DMS153 treated with DMSO at 0.1 percent for 48 hours (cell line): Measurements from ENCODE around the gene GSS.
A peak's percentile ranks its signal among the peaks of the same experiment; 100 is the strongest.

Source experiments
- DNase-seq: peaks from one replicate; lab custom pipeline; 2025; ENCODE audit not compliant: unreplicated experiment; lab: John Stamatoyannopoulos, UW

Gene GSS

DNA sequence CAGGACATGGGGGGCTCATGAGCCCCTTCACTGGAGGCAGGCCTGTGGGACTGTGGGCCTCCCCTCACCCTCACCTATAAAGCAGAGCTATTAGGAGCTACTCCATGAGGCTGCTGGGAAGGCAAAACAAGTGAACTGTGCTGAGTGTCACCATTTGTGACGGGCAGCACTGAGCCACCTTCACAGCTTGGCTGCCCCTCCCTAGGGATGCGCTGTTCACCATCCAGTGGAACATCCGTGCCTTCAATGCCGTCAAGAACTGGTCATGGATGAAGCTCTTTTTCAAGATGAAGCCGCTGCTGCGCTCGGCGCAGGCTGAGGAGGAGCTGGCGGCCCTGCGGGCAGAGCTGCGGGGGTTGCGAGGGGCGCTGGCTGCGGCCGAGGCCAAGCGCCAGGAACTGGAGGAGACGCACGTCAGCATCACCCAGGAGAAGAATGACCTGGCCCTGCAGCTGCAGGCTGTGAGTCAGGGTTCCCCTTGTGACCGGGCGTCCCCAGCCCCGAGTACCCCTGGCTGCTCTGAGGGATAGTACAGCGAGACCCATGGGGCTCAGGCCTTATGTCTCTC, 38.4 kb upstream of the GSS start:
- no peak for DNase-seq

DNA sequence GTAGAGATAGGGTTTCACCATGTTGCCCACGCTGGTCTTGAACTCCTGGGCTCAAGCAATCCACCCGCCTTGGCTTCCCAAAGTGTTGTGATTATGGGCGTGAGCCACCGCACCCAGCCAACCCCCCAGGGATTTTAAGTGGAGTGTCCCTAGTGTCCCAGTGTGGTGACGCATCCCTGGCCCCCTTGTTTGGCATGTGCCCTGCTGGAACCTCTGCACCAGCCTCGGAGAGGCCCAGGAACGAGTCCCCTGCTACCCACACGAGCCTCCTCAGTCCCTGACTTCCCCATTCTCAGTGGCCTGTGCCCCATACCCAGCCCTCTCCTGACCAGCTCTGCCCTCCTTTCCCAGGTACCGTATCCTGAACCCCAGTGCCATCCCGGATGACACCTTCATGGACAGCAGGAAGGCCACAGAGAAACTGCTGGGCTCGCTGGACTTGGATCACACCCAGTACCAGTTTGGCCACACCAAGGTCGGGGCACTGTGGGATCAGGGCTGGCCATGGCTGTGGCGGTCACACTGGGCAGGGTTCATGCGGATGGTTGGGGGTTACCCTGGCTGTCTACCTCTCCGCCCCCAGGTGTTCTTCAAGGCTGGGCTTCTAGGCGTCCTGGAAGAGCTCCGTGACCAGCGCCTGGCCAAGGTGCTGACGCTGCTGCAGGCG, 37.3 kb upstream of the GSS start:
- no peak for DNase-seq

DNA sequence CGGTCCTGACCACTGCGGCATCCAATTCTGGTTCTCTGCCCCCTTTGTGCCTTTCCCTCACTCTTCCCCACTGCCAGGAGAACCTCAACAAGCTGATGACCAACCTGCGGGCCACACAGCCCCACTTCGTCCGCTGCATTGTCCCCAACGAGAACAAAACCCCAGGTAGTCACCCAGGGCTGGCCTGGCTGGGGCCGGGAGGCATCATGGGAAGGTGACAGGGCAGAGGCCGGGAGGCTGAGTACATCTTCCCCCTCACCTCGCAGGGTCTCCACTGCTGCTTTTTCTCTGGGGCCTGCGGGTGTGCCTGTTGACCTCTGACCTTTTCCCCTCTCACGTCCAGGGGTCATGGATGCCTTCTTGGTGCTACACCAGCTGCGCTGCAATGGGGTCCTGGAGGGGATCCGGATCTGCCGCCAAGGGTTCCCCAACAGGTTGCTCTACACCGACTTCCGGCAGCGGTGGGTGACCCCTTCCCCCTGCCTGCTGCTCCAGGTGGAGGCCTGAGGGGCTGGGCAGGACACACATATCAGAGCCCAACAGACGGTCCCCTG, 35.1 kb upstream of the GSS start:
- no peak for DNase-seq

DNA sequence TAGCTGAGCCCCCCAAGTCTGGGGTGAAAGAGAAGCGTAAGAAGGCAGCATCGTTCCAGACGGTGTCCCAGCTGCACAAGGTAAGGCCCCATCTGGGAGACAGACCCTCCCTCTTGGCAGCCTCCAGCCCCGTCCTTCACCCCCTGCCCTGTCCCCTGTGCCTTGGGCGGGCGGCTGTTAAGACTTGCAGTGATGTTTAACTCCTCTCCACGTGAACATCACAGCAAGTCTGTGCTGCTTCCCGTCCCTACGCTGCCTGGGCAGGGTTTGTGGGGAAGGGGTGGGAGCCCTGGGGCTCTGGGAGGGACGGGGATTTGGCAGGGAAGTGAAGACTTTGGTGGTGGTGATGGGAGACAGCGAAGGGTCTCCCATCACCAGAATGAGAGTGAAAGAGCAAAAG, 34.6 kb upstream of the GSS start:
- DNase-seq: no peak

DNA sequence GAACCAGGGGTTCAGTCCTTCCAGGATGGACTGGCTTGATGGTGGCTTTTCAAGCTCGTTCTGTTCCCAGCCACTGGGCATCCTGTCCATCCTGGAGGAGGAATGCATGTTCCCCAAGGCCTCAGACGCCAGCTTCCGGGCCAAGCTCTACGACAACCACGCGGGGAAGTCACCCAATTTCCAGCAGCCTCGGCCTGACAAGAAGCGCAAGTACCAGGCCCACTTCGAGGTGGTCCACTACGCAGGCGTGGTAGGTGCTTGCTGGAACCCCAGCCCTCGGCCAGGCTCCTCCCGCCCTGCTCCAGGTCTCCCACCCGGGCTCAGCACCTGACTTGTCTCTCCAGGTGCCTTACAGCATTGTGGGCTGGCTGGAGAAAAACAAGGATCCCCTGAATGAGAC, 34.1 kb upstream of the GSS start:
- DNase-seq: no peak

DNA sequence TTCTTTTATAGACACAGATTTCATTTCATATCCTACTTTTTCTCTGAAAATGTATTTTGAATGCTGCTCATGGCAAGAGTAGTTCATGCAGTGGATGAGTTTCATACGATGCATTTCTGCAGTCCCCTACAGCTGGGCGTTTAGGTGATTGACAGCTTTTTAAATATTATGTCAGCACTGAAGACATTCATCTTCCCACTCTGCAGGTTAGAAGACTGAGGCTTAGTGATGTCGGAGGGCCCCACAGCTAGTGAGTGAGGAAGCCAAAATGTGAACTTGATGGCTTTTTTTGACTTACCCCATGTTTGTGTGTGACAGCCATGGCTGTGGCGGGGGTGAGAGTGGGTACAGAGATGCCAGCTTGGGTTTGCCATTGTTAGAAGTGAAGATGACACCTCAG, 33.5 kb upstream of the GSS start:
- DNase-seq: no peak

DNA sequence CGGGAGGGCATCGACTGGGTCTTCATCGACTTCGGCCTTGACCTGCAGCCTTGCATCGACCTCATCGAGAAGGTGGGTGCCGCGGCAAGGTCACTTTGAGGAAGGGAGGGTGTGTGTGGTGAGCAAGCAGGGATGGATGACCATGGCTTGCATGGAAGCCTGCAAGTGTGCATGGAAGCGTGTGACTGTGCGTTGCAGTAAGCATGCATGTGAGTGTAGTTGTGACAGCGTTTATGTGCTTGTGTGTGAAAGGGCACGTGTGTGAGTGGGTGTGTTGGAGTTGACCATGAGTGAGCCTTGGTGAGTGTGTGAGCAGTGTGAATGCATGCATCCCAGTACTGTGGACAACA, 32.6 kb upstream of the GSS start:
- no peak for DNase-seq

DNA sequence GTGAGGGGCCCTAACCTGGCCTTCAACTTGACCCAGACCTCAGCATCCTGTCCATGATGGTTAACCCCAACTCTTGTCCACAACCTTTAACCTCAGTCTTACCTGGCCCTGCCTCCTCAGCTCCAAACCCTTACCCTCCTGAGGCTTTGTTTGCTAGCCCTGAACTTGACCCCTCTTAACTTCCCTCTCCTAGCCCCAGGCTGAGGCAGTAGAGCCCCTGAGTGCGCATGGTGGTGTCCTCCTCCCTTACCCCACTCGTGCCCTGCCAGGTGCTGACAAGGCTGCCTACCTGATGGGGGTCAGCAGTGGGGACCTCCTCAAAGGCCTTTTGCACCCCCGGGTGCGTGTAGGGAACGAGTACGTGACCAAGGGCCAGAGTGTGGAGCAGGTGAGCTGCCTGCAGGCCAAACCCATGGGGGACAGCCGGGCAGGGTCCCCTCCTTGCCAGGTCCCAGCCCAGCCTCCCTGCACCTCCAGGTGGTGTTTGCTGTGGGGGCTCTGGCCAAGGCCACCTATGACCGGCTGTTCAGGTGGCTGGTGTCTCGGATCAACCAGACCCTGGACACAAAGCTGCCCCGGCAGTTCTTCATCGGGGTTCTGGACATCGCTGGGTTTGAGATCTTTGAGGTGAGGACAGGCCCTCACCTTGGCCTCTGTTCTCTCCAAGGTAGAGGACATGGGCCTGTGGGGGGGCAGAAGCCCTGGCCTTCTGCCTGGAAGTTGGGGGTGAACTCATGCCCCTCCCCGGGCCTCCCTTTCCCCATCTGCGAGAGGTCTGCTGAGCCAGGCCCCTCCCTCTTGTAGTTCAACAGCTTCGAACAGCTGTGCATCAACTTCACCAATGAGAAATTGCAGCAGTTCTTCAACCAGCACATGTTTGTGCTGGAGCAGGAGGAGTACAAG, 31.9 kb upstream of the GSS start:
- no peak for DNase-seq

DNA sequence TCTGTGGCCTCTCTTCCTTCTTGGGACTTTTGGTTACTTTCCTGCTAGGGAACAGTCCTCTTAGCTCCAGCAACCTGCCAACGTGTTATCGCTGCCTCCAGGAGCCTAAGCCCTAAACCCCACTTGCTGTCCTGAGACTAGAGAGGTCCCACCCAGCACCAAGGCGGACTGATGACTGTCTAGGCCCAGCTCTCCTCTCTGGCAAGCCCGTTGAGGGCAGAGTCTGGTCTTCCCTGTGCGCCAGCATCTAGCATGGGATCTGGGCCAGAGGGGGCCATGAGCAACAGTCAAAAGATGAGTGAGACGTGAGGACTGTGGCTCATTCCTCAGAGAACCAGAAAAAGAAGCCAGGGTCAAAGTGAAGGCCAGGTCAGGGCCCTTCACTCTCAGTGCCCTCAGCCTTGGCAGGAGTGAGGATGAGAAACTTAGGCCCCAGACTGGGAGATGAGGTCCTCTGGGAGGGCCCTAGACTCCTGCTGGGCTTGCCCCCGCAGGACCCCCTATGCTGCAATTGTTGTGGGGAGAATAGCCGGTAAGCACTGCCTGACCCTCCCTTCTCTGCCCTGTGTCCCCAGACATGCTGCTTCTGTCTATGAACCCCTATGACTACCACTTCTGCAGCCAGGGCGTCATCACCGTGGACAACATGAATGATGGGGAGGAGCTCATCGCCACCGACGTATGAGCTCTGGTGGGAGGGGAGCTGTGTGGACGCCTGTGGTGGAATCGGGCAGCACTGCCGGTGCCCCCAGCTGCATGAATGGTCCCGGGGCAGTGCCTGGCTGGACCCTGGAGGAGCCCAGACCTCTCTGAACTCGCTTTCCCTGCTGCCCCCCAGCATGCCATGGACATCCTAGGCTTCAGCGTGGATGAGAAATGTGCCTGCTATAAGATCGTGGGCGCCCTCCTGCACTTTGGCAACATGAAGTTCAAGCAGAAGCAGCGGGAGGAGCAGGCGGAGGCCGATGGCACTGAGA, 31.0 kb upstream of the GSS start:
- no peak for DNase-seq

DNA sequence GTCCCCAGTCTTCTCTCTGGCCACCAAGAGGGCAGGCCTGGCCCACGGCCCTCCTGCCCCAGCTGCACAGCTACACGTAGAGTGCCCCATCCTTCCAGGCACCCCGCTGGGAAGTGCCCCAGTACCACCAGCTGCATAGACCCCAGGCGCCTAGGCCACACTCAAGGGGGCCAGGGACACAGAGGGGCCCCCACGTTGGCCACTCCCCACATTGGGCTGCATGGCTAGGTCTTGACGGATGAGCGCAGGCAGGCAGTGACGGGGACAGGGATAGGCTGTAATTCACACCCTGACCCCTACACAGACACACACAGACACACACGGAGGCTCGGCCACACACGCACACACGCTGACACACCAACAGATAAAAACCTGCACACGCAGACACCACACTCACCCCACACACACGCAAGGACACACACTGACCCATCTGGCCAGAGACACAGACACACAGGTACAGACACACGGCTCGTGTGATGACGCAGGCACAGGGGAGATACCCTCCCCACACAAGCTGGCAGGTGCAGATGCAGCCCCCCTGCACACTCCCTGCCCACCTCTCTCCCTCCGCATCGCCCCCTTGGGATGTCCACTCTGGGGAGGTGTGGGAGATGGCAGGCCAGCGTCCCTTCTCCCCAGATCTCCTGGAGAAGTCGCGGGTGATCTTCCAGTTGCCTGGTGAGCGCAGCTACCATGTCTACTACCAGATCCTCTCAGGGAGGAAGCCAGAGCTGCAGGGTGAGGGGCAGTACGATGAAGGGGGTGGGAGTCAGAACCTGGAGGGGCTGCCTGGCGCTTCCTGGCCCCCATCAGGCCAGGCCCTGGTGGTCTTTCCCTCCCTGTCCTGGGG, 30.1 kb upstream of the GSS start:
- DNase-seq: no peak

DNA sequence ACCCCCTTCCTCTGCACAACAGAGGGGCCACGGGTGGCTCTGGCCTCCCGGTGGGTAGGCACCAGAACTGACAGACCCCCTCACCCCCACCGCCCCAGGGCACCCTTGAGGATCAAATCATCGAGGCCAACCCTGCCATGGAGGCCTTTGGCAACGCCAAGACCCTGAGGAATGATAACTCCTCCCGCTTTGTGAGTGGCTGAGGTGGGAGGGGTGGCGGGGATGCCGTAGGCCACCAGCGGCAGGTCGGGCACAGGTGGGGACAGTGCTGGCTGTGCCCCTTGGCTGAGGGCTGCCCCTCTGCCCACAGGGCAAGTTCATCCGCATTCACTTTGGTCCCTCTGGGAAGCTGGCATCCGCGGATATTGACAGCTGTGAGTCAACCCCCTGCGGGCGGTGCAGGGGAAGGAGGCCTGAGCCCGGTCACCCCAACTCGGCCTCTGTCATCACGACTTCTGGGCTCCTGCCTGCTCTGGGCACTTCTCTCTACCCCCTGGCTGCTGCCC, 29.2 kb upstream of the GSS start:
- DNase-seq: no peak

DNA sequence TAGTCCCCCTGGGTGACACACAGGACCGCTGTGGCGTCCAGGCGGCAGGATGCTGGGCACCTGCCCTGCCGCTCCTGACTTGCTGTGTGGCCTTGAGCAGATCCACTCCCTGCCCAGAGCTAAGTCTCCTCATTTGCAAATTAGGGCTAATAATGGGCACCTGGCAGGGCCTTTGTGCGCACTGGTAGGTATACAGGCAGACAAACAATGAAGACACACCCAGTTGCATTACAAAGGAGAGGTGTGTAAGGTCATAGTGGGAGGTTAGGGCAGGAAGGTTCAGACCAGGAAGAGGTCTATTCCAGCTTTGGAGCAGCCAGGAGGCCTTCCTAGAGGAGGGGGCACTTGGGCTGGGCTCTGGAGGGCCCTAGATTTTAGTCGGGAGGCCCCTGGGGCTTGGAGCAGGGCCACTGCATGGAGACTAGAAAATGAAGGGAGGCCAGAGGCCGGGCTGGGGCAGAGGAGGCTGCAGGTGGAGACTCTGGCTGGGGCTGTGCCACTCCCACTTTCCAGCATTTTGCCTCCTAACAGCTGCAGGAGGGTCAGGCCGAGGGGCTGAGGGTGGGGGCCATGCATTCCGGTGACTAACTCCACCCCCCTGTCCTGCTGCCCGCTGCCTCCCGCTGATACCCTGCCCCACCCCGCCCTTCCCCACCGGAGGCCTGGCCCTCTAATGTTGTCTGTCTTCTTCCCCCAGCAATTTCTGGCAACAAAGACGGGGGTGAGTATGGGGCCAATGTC, 28.6 kb upstream of the GSS start:
- DNase-seq: peak; percentile 36

DNA sequence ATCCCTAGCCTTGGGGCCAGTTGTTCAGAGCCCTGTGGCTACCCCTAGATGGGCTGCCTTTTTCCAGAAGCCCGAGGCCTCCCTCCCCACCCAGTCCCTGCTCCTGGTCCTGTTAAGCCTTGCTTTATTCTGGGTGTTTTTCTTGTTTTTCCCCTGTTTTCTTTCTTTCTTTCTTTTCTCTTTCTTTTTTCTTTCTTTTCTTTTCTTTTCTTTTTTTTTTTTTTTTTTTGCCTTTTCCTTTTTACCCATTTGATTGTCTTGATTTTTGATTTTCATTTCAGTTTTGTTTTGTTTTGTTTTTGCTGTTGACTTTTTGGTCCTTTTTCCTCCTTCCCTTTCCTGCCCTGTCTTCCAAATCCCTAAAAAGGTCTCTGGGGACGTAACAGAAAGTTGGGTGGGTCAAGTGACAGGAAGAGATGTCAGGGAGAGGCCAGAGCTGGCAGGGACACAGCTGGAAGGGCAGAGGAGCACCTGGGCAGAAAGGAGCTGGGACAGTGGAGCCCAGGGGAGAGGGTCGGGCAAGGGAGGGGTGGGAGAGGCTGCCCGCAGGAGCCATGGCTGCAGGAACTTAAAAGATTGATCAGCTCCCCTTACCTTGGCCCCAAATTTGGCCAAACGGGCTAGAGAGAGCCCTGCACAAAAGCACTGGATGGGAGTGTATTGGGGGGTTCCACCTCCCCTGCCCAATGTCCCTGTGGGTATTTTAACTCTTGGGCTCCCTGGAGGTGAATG, 27.6 kb upstream of the GSS start:
- DNase-seq: no peak

DNA sequence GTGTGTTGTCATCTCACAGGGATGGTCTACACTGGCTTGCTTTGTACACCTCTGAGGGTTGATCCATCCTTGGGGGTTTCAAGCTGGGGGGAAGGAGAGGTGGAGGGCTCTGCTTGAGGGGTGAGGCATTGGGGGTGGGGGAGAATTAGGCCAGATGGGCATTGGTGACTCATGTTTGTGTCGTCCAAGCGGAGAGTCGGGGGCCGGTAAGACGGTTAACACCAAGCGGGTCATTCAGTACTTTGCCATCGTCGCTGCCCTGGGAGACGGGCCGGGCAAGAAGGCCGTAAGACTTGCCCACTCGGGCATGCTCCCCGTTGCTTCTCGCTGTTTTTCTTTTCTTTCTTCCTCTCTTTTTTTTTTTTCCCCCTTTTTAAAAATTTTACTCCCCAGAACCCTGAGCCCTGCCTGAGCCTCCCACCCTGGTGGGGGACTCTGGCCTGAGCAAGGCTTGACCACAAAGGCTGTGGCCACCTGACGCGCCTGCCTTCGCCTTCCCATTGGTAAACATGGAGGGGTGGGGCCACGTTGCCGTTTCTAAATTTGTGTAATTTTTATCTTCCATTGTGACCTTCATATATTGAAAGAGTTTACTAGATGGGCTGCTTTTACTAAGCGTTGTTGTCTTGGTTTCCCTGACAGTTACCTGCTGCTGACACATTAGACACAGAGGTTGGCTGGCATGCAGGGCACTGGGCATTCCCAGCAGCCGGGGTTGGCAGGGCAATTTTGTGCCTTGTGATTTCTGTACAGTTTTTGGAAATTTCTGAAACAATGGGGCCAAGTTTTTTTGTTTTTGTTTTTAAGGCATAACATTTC, 26.9 kb upstream of the GSS start:
- no peak for DNase-seq

DNA sequence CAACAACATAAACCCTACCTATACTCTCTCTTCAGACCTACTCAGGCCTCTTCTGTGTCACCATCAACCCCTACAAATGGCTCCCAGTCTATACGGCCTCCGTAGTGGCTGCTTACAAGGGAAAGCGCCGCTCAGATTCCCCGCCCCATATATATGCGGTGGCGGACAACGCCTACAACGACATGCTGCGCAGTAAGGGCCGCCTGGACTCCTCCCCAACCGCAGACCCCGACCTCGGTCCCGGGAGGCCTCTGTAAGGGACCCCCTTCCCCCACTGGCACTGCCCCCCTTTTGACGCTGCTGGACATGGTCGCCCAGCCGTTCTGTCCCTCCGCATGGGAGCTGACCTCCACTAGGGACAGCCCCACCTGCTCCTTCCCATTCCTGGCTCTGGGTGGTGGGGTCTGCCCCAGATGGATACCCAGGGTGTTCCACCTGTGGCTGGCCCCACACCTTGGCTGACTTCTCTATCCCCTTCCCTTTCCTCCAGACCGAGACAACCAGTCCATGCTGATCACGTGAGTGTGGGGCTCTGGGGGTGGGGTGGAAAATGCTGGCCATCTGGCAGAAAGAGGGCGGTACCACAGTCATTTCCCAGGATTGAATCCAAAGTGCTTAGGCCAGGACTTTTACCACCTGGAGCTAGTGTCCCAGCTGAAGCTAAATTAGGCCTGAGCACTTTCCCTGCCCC, 25.1 kb upstream of the GSS start:
- DNase-seq: no peak

DNA sequence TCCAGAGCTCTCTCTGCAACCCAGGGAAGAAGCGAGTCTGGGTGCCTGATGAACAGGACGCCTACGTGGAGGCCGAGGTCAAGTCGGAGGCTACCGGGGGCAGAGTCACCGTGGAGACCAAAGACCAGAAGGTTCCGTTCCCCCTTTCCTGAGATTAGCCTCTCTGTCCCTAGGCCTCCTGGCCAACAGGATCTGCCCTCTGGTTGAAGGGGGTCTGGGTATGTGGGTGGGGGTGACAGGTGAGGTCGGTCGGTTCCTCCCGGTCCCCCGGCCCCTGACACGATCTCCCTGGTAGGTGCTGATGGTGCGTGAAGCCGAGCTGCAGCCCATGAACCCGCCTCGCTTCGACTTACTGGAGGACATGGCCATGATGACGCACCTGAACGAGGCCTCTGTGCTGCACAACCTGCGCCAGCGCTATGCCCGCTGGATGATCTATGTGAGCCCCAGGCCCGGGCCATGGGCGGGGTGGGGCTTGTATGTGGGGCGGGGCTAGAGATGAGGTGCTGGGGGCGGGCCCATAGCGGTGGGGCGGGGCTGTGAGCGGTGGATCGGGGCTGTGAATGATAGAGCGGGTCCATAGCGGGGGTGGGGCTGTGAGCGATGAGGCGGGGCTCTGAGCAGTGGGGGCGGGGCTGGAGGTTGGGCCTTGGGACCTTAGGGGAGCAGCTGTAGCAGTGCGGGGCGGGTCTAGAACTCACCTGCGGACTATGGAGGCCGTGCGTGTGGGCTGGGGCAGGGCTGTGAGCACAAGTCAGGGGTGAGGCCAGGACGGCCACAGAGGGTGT, 24.0 kb upstream of the GSS start:
- DNase-seq: no peak
